Tibial nerve (tissue), 3 donors: ENCODE results near the gene ST8SIA3.

ENCODE experiments used
- CTCF ChIP-seq, 5 experiments: fragments of 200-600 bp in 3 of 5; fragments of 450-650 bp in 2 of 5; sonication (generic) in 3 of 5; IDR thresholded peaks; one replicate each; pipeline ENCODE4 v1.5.1; 2016 to 2019; ENCODE audit warnings: antibody characterized with exemption in 5 of 5, mild to moderate bottlenecking in 3 of 5, moderate library complexity in 2 of 5
- POLR2A ChIP-seq, 2 donors: fragments of 450-650 bp; IDR thresholded peaks; one replicate each; pipeline ENCODE4 v1.6.1; 2017; ENCODE audit warnings: antibody characterized with exemption in 2 of 2, mild to moderate bottlenecking in 2 of 2, moderate library complexity in 2 of 2

GRCh38 chr18:57346876-57347275 is 5.5 kb upstream of the ST8SIA3 start:
- TF ChIP-seq CTCF (IDR thresholded peaks at IDR 0.05) (no peak), POLR2A (IDR thresholded peaks at IDR 0.05) (no peak)
